AG10803 (cell line): ENCODE data around the gene PCSK5.
A peak's percentile ranks its signal among the peaks of the same experiment; 100 is the strongest.

Experiments used
- DNase-seq: peaks from one replicate; pipeline ENCODE4 v3.0.0; 2010; ENCODE audit warnings: low read depth
- H3K4me3 ChIP-seq: 2 replicates; pipeline ENCODE4 v1.5.1; 2011; ENCODE audit warnings: mild to moderate bottlenecking, low read length, control low read depth
- CTCF ChIP-seq: conservative IDR thresholded peaks from 2 replicates; pipeline ENCODE4 v1.5.1; 2011; ENCODE audit warnings: mild to moderate bottlenecking, low read length, control low read depth, inconsistent platforms

PCSK5 gene

GRCh38 chr9:76101075-76101474, 210.6 kb downstream of the PCSK5 start:
- no peak overlapping the region for H3K4me3 ChIP-seq
- TF ChIP-seq CTCF, result no peak
- no peak for DNase-seq

GRCh38 chr9:76101491-76101890, 211.0 kb downstream of the PCSK5 start:
- no peak overlapping the region for H3K4me3 ChIP-seq
- no peak for TF ChIP-seq CTCF
- no peak for DNase-seq

GRCh38 chr9:76101947-76102346, 211.5 kb downstream of the PCSK5 start:
- no peak for TF ChIP-seq CTCF
- DNase-seq, result no peak
- no peak overlapping the region for H3K4me3 ChIP-seq

- no peak overlapping the region for H3K4me3 ChIP-seq
- TF ChIP-seq CTCF, result no peak
- no peak for DNase-seq
Observed at GRCh38 chr9:76103531-76104315, 213.2 kb downstream of the PCSK5 start.

GRCh38 chr9:76107482-76107881, 217.0 kb downstream of the PCSK5 start:
- TF ChIP-seq CTCF, result no peak
- DNase-seq, result peak; percentile 70

GRCh38 chr9:76109953-76110352, 219.5 kb downstream of the PCSK5 start:
- no peak for DNase-seq
- no peak for TF ChIP-seq CTCF
- no peak overlapping the region for H3K4me3 ChIP-seq

More at GRCh38 chr9:76107482-76107881, 217.0 kb downstream of the PCSK5 start:
- H3K4me3 ChIP-seq, result no peak overlapping the region

- DNase-seq, result no peak
- no peak for TF ChIP-seq CTCF
- no peak overlapping the region for H3K4me3 ChIP-seq
Observed at GRCh38 chr9:76112151-76112550, 221.7 kb downstream of the PCSK5 start.
